K562 (cell line): Measurements from ENCODE around the gene STRA6. TPM values are rescaled to one million over a fixed set of nuclear protein-coding genes. Genes with fewer than 3 reads are reported as not detected.

Experiments used
- ATAC-seq: fragments of 200-7000 bp; cut with Tn5 transposase; 3 replicates; pipeline ENCODE4 v1.9.1; 2020; ENCODE audit warnings: moderate library complexity
- BruUV-seq: library from RNA; stranded (reverse); fragments of 400-500 nt; replicated peaks from 2 replicates; lab custom pipeline; 2021; lab: Mats Ljungman, UMichigan
- CTCF ChIA-PET: fragments of 300-600 bp; formaldehyde crosslinking; extraction: SDS; loops from one replicate; lab custom pipeline; 2021; ENCODE audit warnings: low intra/inter-chr PET ratio; lab: Yijun Ruan, JAX
- POLR2A ChIA-PET: fragments of 300-600, 350-650 bp; sonication (Branson Sonifier 250); formaldehyde crosslinking; extraction: SDS; loops from one replicate; lab custom pipeline; 2021; ENCODE audit warnings: antibody characterized with exemption, inconsistent platforms; lab: Yijun Ruan, JAX
- DNase-seq, 4 experiments: peaks; one replicate each; pipeline versions ENCODE4 v3.0.0 to v3.0.0-alpha.2; 2011 to 2018; ENCODE audit warnings: low spot score in 3 of 4, mixed read lengths in 3 of 4; ENCODE audit errors: extremely low read depth in 1 of 4
- FAIRE-seq: peaks from 2 replicates; lab custom pipeline; 2011; peaks lifted over from hg19 to GRCh38; lab: Jason Lieb, UNC
- H2AFZ ChIP-seq: 2 replicates; pipeline ENCODE4 v1.6.0; 2011; ENCODE audit warnings: low read depth, low read length, control low read depth, inconsistent platforms
- H3K27ac ChIP-seq: fragments of 200-600 bp; 3 replicates; pipeline ENCODE4 v1.8.0; 2011; ENCODE audit warnings: low read depth, mild to moderate bottlenecking, control low read depth, inconsistent platforms, low read length, moderate library complexity, mixed read lengths; ENCODE audit errors: extremely low read depth
- H3K27me3 ChIP-seq, 2 experiments: fragments of 300-600 bp in 1 of 2; 2 replicates in 1 of 2; 3 replicates in 1 of 2; pipeline versions ENCODE4 v1.6.0 to v1.8.0; 2011; ENCODE audit warnings: inconsistent platforms in 2 of 2, low read length in 2 of 2, mild to moderate bottlenecking in 1 of 2, mixed read lengths in 1 of 2, moderate library complexity in 1 of 2; ENCODE audit not compliant: control insufficient read depth in 2 of 2, insufficient read depth in 2 of 2
- H3K36me3 ChIP-seq: fragments of 300-600 bp; 3 replicates; pipeline ENCODE4 v1.8.0; 2011; ENCODE audit warnings: mild to moderate bottlenecking, low read length, inconsistent platforms; ENCODE audit not compliant: control insufficient read depth, insufficient read depth
- H3K4me1 ChIP-seq, 2 experiments: fragments of 200-600 bp in 1 of 2; replicated peaks in 1 of 2; 2 replicates in 1 of 2; 3 replicates in 1 of 2; pipeline versions ENCODE4 v1.5.1 to v1.8.0; 2011; ENCODE audit warnings: inconsistent platforms in 2 of 2, low read length in 2 of 2, mild to moderate bottlenecking in 1 of 2, mixed read lengths in 1 of 2, moderate library complexity in 1 of 2; ENCODE audit not compliant: control insufficient read depth in 2 of 2, insufficient read depth in 2 of 2
- H3K4me2 ChIP-seq: 2 replicates; pipeline ENCODE4 v1.6.1; 2011; ENCODE audit warnings: low read length, control low read depth, inconsistent platforms, mixed read lengths; ENCODE audit not compliant: insufficient read depth
- H3K4me3 ChIP-seq: fragments of 200-600 bp; sonication (generic), shearing (Covaris generic); 2 replicates; pipeline ENCODE4 v1.5.1; 2016; ENCODE audit warnings: control low read depth, inconsistent platforms
- H3K79me2 ChIP-seq: fragments of 200-600 bp; 3 replicates; pipeline ENCODE4 v1.8.0; 2011; ENCODE audit warnings: low read length, inconsistent platforms; ENCODE audit not compliant: control insufficient read depth, insufficient read depth
- H3K9ac ChIP-seq, 2 experiments: 2 replicates each; pipeline versions ENCODE4 v1.6.0 to v1.6.1; 2011; ENCODE audit warnings: low read depth in 2 of 2, low read length in 2 of 2, control low read depth in 1 of 2, inconsistent platforms in 1 of 2, mild to moderate bottlenecking in 1 of 2, mixed read lengths in 1 of 2; ENCODE audit not compliant: insufficient read depth in 1 of 2
- H3K9me1 ChIP-seq: one replicate; pipeline ENCODE4 v1.6.0; 2011; ENCODE audit warnings: inconsistent platforms, mild to moderate bottlenecking, low read length, moderate library complexity; ENCODE audit not compliant: control insufficient read depth, insufficient read depth
- H3K9me3 ChIP-seq: replicated peaks from 2 replicates; pipeline ENCODE4 v1.5.1; 2011; ENCODE audit warnings: low read depth, low read length, inconsistent platforms; ENCODE audit not compliant: control insufficient read depth, insufficient read depth
- H4K20me1 ChIP-seq: replicated peaks from 2 replicates; pipeline ENCODE4 v1.6.1; 2011; ENCODE audit warnings: low read length, inconsistent platforms, mixed read lengths; ENCODE audit not compliant: control insufficient read depth, insufficient read depth
- RBM25 ChIP-seq: fragments of 200-400 bp; formaldehyde crosslinking; IDR thresholded peaks from 2 replicates; pipeline ENCODE4 v1.6.1; 2018; ENCODE audit warnings: low read length, low read depth, moderate library complexity; ENCODE audit not compliant: severe bottlenecking
- SAFB2 ChIP-seq: fragments of 200-400 bp; formaldehyde crosslinking; IDR thresholded peaks from 2 replicates; pipeline ENCODE4 v1.6.1; 2018; ENCODE audit warnings: borderline replicate concordance, low read length, low read depth, moderate library complexity; ENCODE audit not compliant: severe bottlenecking
- YY1 ChIP-seq, 3 experiments: IDR thresholded peaks; 2 replicates each; pipeline ENCODE4 v1.6.1; 2011; ENCODE audit warnings: low read length in 2 of 3, mild to moderate bottlenecking in 2 of 3, moderate library complexity in 2 of 3, borderline replicate concordance in 1 of 3, control low read depth in 1 of 3, low read depth in 1 of 3; ENCODE audit not compliant: insufficient read depth in 3 of 3, insufficient replicate concordance in 2 of 3, control insufficient read depth in 1 of 3, insufficient read length in 1 of 3; ENCODE audit errors: extremely low read depth in 1 of 3
- in situ Hi-C: fragments of 300-500 bp; cut with MboI; formaldehyde crosslinking; loops from 4 replicates; pipeline ENCODE4 v1.15.0; 2018; ENCODE audit warnings: inconsistent platforms, mixed read lengths
- intact Hi-C: fragments of 100-400 bp; cut with micrococcal nuclease; formaldehyde crosslinking; loops from 2 replicates; pipeline ENCODE4 v1.14.2; 2022
- polyA plus RNA-seq, 8 experiments: library from polyadenylated mRNA; depleted of rRNA in 4 of 8; stranded (reverse) in 5 of 8; unstranded in 3 of 8; fragments of >200 nt; fragmentation: Nextera tagmentation in 2 of 8; fragmentation: Illumina TruSeq in 1 of 8; extraction: Ambion mirVana in 2 of 8; extraction: Trizol in 1 of 8; gene quantifications; 2 replicates each; pipeline versions ENCODE4 v1.2.1 to v1.2.3, GENCODE V29; 2011 to 2014; ENCODE audit warnings: inconsistent platforms in 1 of 8, missing spikeins in 1 of 8
- total RNA-seq, 7 experiments: library from RNA; depleted of rRNA in 6 of 7; stranded (reverse); fragments of >200 nt in 6 of 7; fragmentation: Illumina TruSeq in 2 of 7; extraction: Trizol in 2 of 7; gene quantifications; 2 replicates each; pipeline versions ENCODE4 v1.2.1 to v1.2.3, GENCODE V29; 2011 to 2021; ENCODE audit warnings: low replicate concordance in 1 of 7

The STRA6 gene
- total and polyA plus RNA-seq, 9 of the 15 experiments (the other 6 are each of a cell fraction or from before 2014, with no cell fraction given): 0.04 to 2.0 (median 0.43) TPM; not detected in 2

DNA sequence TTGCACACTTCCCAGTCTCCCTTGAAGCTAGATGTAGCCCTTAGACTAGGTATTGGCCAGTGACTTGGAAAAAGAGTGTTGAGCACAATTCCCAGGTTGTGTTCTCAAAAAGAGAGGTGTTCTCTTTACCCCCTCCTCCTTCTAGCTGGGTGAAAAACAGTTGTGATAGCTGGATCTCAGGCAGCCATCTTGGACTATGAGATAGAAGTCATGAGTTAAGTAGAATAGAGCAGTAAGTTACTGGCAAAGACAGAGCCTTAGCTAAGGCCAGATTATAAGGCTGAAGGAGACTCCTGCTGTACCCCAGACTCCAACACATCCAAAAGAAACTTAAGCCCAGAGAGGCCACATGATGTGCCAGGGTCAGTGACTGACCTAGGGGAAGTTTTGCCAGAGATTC, 8.1 kb upstream of the STRA6 start:
- no peak for DNase-seq
- ChIA-PET POLR2A (interaction anchor here (0.6 to 0.8 kb wide), 2 partner anchors 17 to 69 kb away, joined by 3 read pairs; no protein-coding TSS in a partner anchor), CTCF (no interaction called here)
- no peak overlapping the region for H3K4me3 ChIP-seq
- H3K9me3 ChIP-seq: no peaks in the 10 kb centered on the region
- no peak overlapping the region for H2AFZ ChIP-seq
- ATAC-seq: no peak
- peaks cover 3 to 11% of the 10 kb centered on the region in 2 experiments; a peak in 2 of 5 replicates for H3K4me1 ChIP-seq
- no peak overlapping the region for H3K9ac ChIP-seq
- no peak overlapping the region for H3K4me2 ChIP-seq
- intact Hi-C loops: no loop called here
- H3K27ac ChIP-seq: no peak overlapping the region
- no peaks in the 10 kb centered on the region for H3K9me1 ChIP-seq
- H3K79me2 ChIP-seq: no peaks in the 10 kb centered on the region
- TF ChIP-seq YY1 (IDR thresholded peaks at IDR 0.05; ENCODE audit: borderline replicate concordance in 1 of 3, control insufficient read depth in 1 of 3, extremely low read depth in 1 of 3, insufficient read depth in 3 of 3, insufficient read length in 1 of 3, insufficient replicate concordance in 2 of 3, low read depth in 1 of 3, low read length in 2 of 3) (peak in 1 of 3 experiments; percentile 50), SAFB2 (no peak), RBM25 (peak; percentile 18)
- H3K36me3 ChIP-seq: no peaks in the 10 kb centered on the region
- H4K20me1 ChIP-seq: 0 out of 2 replicates have a peak, but pooled peaks cover 4% of the 10 kb centered on the region
- no peak for FAIRE-seq
- BruUV-seq: no TSS peak
- in situ Hi-C loops: no loop called here
- peaks cover 9 to 47% of the 10 kb centered on the region in 2 experiments; a peak in 4 of 5 replicates for H3K27me3 ChIP-seq
